Measurements from ENCODE around the gene UQCRH. TPM values are rescaled to one million over a fixed set of nuclear protein-coding genes. Genes with fewer than 3 reads are reported as not detected.
"Not testable (repeated sequence)": the region's sequence is repeated elsewhere in the genome, so short reads cannot be mapped to it uniquely, and the experiment has no call there.

UQCRH gene
- total RNA-seq, 2 experiments from 2014 or later, result 250 to 260 TPM

DNA sequence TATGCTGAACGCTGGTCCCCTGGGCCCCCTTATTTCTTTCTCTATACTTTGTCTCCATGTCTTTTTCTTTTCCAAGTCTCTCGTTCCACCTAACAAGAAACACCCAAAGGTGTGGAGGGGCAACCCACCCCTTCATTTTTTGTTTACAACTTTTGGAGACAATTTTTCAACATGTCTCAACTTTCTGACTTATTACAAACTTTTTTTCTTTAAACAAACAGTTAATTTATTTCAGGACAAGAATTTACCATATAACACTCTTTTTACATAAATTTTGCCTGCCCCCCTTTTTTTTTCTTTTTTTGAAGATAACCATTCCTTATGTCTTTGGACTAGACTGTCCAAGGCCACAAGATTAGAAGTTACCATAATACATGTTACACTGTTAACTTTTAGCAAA lies 26.9 kb downstream of the UQCRH start:
- H3K27me3 Mint-ChIP-seq; H3K9me3 Mint-ChIP-seq; POLR2A ChIA-PET; ATAC-seq (ENCODE audit: low read depth); DNase-seq; H3K27ac Mint-ChIP-seq; H3K4me1 Mint-ChIP-seq; H3K36me3 Mint-ChIP-seq; H3K4me3 Mint-ChIP-seq: not testable (repeated sequence)

GRCh38 chr1:46331786-46332540 lies 28.5 kb downstream of the UQCRH start:
- ATAC-seq (ENCODE audit: low read depth); H3K36me3 Mint-ChIP-seq; H3K4me1 Mint-ChIP-seq; DNase-seq; H3K27ac Mint-ChIP-seq; H3K27me3 Mint-ChIP-seq; H3K4me3 Mint-ChIP-seq; H3K9me3 Mint-ChIP-seq; POLR2A ChIA-PET: not testable (repeated sequence)

DNA sequence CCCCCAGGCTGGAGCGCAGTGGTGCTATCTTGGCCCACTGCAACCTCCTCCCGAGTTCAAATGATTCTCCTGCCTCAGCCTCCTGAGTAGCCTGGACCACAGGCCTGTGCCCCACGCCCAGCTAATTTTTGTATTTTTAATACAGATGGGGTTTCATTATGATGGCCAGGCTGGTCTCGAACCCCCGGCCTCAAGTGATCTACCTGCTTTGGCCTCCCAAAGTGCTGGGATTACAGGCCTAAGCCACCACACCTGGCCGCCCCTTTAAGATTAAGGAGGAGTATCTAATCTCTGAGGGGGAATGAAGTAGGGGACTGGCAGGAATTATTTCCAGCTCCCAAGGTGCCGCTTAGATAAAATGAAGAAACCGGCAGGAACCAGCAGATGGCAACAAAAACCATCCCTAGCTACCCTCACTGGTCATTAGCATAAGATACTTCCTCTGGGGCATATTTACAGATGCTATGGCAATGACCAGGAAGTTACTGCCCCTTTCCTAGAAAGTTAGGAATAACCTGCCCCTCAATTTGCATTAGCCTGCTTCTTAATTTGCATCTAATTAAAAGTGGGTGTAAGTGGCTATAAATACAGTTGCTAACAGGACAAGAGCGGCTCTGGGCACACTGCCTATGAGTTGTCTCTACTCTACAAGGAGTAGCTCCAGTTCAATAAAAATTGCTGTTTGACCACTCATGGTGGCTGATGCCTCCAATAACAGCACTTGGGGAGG lies 30.0 kb downstream of the UQCRH start:
- no peaks in the 10 kb centered on the region for H3K9me3 Mint-ChIP-seq
- H3K27ac Mint-ChIP-seq, result no peak overlapping the region
- POLR2A ChIA-PET, result interaction anchor here (0.8 kb wide), 1 partner anchor 14 kb away, joined by 3 read pairs; no protein-coding TSS in a partner anchor

GRCh38 chr1:46334030-46334384 lies 30.5 kb downstream of the UQCRH start:
- ATAC-seq (ENCODE audit: low read depth) (no peak), DNase-seq (no peak)
- Mint-ChIP-seq H3K27ac (no peak overlapping the region), H3K4me3 (no peak overlapping the region), H3K9me3 (no peaks in the 10 kb centered on the region), H3K4me1 (no peaks in the 10 kb centered on the region), H3K36me3 (no peaks in the 10 kb centered on the region), H3K27me3 (peaks cover 2% of the 10 kb centered on the region)
- POLR2A ChIA-PET, result no interaction called here

More for the DNA sequence above, 30.0 kb downstream of the UQCRH start:
- DNase-seq, result no peak
- Mint-ChIP-seq H3K27me3 (peaks cover 2% of the 10 kb centered on the region), H3K4me3 (no peak overlapping the region), H3K36me3 (no peaks in the 10 kb centered on the region), H3K4me1 (no peaks in the 10 kb centered on the region)
- ATAC-seq (ENCODE audit: low read depth), result no peak

- ATAC-seq (ENCODE audit: low read depth), result no peak
- Mint-ChIP-seq H3K27ac (no peak overlapping the region), H3K9me3 (no peaks in the 10 kb centered on the region), H3K4me3 (no peak overlapping the region), H3K27me3 (peaks cover 2% of the 10 kb centered on the region), H3K4me1 (peaks cover 5% of the 10 kb centered on the region), H3K36me3 (no peaks in the 10 kb centered on the region)
- DNase-seq, result no peak
- POLR2A ChIA-PET, result no interaction called here
These were observed 31.6 kb downstream of the UQCRH start for GRCh38 chr1:46335081-46335480.

- DNase-seq; ATAC-seq (ENCODE audit: low read depth); H3K27me3 Mint-ChIP-seq; H3K27ac Mint-ChIP-seq; H3K9me3 Mint-ChIP-seq; H3K4me3 Mint-ChIP-seq: not testable (repeated sequence)
- Mint-ChIP-seq H3K4me1 (peaks cover 22% of the 10 kb centered on the region), H3K36me3 (peaks cover 12% of the 10 kb centered on the region)
- POLR2A ChIA-PET, result interaction anchor here (0.7 kb wide), 1 partner anchor 33 kb away, joined by 6 read pairs; no protein-coding TSS in a partner anchor
These were observed 33.9 kb downstream of the UQCRH start for GRCh38 chr1:46337409-46337808.

DNA sequence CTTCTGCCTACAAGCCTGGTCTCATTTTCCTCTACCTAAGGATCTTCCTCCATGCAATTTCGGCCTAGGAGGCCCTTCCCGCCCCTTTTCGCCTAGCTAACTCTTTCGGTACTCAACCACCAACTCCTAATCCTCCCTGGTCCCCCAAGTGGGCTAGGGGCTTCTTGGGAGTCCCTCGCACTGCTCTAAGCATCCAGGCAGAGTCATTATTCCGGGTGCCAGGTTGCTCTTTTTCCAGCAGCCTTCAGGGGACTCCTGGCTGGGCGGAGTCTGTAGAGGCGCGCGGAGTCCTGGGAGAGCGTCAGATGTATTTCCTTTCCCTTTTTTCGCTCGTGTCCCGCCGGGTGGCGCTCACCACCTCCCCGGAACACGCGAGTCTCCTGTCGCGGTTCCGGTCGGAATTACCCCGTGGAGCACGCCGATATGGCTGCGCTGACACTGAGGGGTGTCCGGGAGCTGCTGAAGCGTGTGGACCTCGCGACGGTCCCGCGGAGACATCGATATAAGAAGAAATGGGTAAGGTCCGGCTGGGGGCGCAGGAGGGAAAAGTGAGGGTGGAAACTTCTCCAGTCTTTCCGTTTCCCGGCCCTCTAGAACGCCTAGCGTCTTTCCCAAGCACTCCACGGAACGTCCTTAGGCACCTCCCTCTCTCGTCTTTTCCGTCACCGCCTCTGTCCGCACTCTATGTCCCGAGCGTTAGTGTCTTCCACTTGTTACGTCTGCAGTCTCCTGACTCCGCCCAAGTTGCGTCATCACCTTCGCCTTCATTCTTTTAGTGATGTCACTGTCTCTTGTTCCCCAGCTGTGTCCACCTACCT lies 37.1 kb downstream of the UQCRH start, which contains the start of gene NSUN4:
Gene NSUN4 (plus strand): TSS at position 404 of the 818 bp plus-strand sequence. CDS start 20 bp downstream, at position 424.
- POLR2A ChIA-PET, result interaction anchor here (0.7 to 3.5 kb wide), 7 partner anchors 32 to 104 kb away, joined by 3 to 21 read pairs (median 4); partner anchors contain the start of genes LRRC41, RAD54L and UQCRH
- Mint-ChIP-seq H3K4me3 (peak within 1 kb of the TSS; percentile 100), H3K4me1 (peaks cover 34% of the 10 kb centered on the region), H3K27me3 (no peaks in the 10 kb centered on the region), H3K36me3 (peaks cover 15% of the 10 kb centered on the region), H3K27ac (peak within 1 kb of the TSS; percentile 99), H3K9me3 (no peaks in the 10 kb centered on the region)
- ATAC-seq (ENCODE audit: low read depth) (peak; percentile 89), DNase-seq (peak; percentile 86)

DNA sequence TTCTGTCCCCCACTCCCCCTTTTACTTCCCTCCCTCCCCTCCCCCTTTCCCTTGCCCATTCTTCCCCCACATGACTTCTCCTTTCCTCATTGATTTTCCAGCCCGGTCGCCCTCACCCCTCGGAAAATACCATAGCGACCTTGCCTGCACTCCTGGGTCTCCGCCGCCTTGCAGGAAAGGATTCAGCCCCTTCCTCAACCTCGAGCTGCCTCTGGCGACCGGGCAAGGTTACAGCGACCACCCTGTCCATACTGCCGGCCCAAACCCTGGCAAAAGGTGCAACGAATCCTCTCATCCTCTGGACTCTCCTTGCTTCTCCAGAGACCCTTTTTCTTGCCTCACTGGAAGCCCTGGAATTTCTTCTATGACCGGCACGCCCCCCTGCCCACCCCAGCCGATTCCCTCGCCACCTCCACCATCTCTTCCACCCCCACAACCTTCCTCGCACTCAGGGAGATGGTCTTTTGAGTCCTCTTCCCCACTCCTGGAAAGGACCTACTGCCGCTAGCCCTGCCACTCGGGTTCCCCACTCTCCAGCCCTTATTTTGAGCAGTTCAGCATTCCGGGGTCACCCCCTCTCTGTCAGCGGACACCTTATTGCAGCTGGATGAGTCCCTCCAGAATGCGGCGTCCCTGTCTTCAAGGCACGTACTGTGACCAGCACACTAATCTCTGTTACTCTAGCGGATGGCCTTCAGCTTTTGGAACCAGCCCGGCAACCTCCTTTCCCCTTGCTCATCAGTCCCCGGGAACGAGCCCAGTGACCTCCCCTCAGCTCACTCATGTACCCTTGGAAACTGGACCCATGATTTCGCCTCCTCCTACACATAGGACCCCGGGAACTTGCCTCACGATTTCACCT lies 38.0 kb downstream of the UQCRH start:
- Mint-ChIP-seq H3K4me3 (peak overlapping the region; percentile 100), H3K4me1 (peaks cover 34% of the 10 kb centered on the region), H3K27ac (peak overlapping the region; percentile 99), H3K9me3 (no peaks in the 10 kb centered on the region), H3K27me3 (no peaks in the 10 kb centered on the region), H3K36me3 (peaks cover 16% of the 10 kb centered on the region)
- DNase-seq (no peak), ATAC-seq (ENCODE audit: low read depth) (no peak)
- POLR2A ChIA-PET, result interaction anchor here (1.5 to 3.5 kb wide), 3 partner anchors 38 to 95 kb away, joined by 3 to 21 read pairs (median 13); partner anchors contain the start of genes LRRC41, RAD54L and UQCRH

- H3K9me3 Mint-ChIP-seq, result no peaks in the 10 kb centered on the region
- DNase-seq, result no peak
- H3K36me3 Mint-ChIP-seq, result peaks cover 18% of the 10 kb centered on the region
- no peak for ATAC-seq (ENCODE audit: low read depth)
- H3K27ac Mint-ChIP-seq, result peak overlapping the region; percentile 99
- peaks cover 36% of the 10 kb centered on the region for H3K4me1 Mint-ChIP-seq
- no peaks in the 10 kb centered on the region for H3K27me3 Mint-ChIP-seq
- POLR2A ChIA-PET, result interaction anchor here (3.3 to 3.5 kb wide), 2 partner anchors 39 to 95 kb away, joined by 13 to 21 read pairs; partner anchors contain the start of genes LRRC41, RAD54L and UQCRH
- H3K4me3 Mint-ChIP-seq, result peak overlapping the region; percentile 100
These were observed 38.7 kb downstream of the UQCRH start for GRCh38 chr1:46342084-46342656.

GRCh38 chr1:46342677-46343350 lies 39.3 kb downstream of the UQCRH start:
- Mint-ChIP-seq H3K4me3 (peak overlapping the region; percentile 100), H3K36me3 (peaks cover 18% of the 10 kb centered on the region), H3K27me3 (no peaks in the 10 kb centered on the region), H3K9me3 (no peaks in the 10 kb centered on the region), H3K4me1 (peaks cover 36% of the 10 kb centered on the region), H3K27ac (peak overlapping the region; percentile 99)
- no peak for ATAC-seq (ENCODE audit: low read depth)
- DNase-seq, result no peak
- POLR2A ChIA-PET, result interaction anchor here (3.3 to 3.5 kb wide), 2 partner anchors 39 to 96 kb away, joined by 13 to 21 read pairs; partner anchors contain the start of genes LRRC41, RAD54L and UQCRH

DNA sequence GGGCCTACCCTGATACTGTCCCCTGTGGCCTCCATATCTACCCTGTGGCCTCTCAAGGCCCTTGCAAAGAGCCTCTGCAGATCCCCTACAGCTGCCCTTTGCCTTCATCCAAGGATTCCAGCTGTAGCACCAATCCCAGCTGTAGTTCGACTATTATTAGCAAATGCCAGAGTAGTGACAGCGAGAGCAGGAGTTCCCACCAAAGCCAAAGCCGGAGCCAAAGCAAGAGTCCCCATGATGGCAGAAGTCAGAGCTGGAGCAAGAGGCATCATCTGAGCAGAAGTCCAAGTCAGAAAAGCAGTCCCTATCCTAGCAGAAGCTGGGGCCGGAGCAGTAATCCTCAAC lies 39.8 kb downstream of the UQCRH start:
- Mint-ChIP-seq H3K36me3 (peaks cover 22% of the 10 kb centered on the region), H3K27ac (no peak overlapping the region), H3K27me3 (no peaks in the 10 kb centered on the region), H3K4me1 (peaks cover 38% of the 10 kb centered on the region), H3K9me3 (no peaks in the 10 kb centered on the region), H3K4me3 (no peak overlapping the region)
- POLR2A ChIA-PET, result no interaction called here
- ATAC-seq (ENCODE audit: low read depth) (no peak), DNase-seq (no peak)

GRCh38 chr1:46343705-46344104 lies 40.2 kb downstream of the UQCRH start:
- ATAC-seq (ENCODE audit: low read depth), result no peak
- no peak overlapping the region for H3K4me3 Mint-ChIP-seq
- POLR2A ChIA-PET, result no interaction called here
- H3K27ac Mint-ChIP-seq, result peak overlapping the region; percentile 62
- no peaks in the 10 kb centered on the region for H3K9me3 Mint-ChIP-seq
- H3K4me1 Mint-ChIP-seq, result peaks cover 38% of the 10 kb centered on the region
- DNase-seq, result no peak
- H3K36me3 Mint-ChIP-seq, result peaks cover 22% of the 10 kb centered on the region
- no peaks in the 10 kb centered on the region for H3K27me3 Mint-ChIP-seq
